Tibial nerve (tissue), 4 donors: ENCODE results near the gene SDHAF4.

Source experiments
- CTCF ChIP-seq, 5 experiments: fragments of 200-600 bp in 3 of 5; fragments of 450-650 bp in 2 of 5; sonication (generic) in 3 of 5; IDR thresholded peaks; one replicate each; pipeline ENCODE4 v1.5.1; 2016 to 2019; ENCODE audit warnings: antibody characterized with exemption in 5 of 5, mild to moderate bottlenecking in 3 of 5, moderate library complexity in 2 of 5
- EP300 ChIP-seq, 2 donors: sonication (generic); formaldehyde crosslinking; IDR thresholded peaks; one replicate each; pipeline ENCODE4 v1.6.1; 2017; ENCODE audit warnings: antibody characterized with exemption in 2 of 2, mild to moderate bottlenecking in 1 of 2

GRCh38 chr6:70530023-70530422 lies 36.7 kb upstream of the SDHAF4 start:
- no peak for TF ChIP-seq CTCF (IDR thresholded peaks at IDR 0.05)
- no peak for TF ChIP-seq EP300 (IDR thresholded peaks at IDR 0.05)
